ENCODE data around the gene KCNAB1.
"Not testable (repeated sequence)": the region's sequence is repeated elsewhere in the genome, so short reads cannot be mapped to it uniquely, and the experiment has no call there.

The KCNAB1 gene

GRCh38 chr3:156106721-156107373, 13.5 kb upstream of the KCNAB1 start:
- Histone ChIP-seq H3K9ac (ENCODE audit: low read depth, low read length) (no peak overlapping the region), H3K27me3 (ENCODE audit: control insufficient read depth, insufficient read depth, low read length) (no peaks in the 10 kb centered on the region), H3K36me3 (ENCODE audit: control insufficient read depth, insufficient read depth, low read length) (no peaks in the 10 kb centered on the region), H3K9me3 (ENCODE audit: control insufficient read depth, insufficient read depth, low read length) (no peaks in the 10 kb centered on the region), H3K4me1 (ENCODE audit: control insufficient read depth, insufficient read depth, low read length) (no peaks in the 10 kb centered on the region), H3K4me3 (ENCODE audit: low read depth, low read length) (no peak overlapping the region)

GRCh38 chr3:156107504-156107903, 12.9 kb upstream of the KCNAB1 start:
- no peaks in the 10 kb centered on the region for H3K27me3 ChIP-seq (ENCODE audit: control insufficient read depth, insufficient read depth, low read length)
- no peak overlapping the region for H3K9ac ChIP-seq (ENCODE audit: low read depth, low read length)
- no peak overlapping the region for H3K4me3 ChIP-seq (ENCODE audit: low read depth, low read length)
- no peaks in the 10 kb centered on the region for H3K9me3 ChIP-seq (ENCODE audit: control insufficient read depth, insufficient read depth, low read length)
- no peaks in the 10 kb centered on the region for H3K4me1 ChIP-seq (ENCODE audit: control insufficient read depth, insufficient read depth, low read length)
- H3K36me3 ChIP-seq (ENCODE audit: control insufficient read depth, insufficient read depth, low read length) = no peaks in the 10 kb centered on the region

- Histone ChIP-seq H3K4me3 (ENCODE audit: low read depth, low read length) (no peak overlapping the region), H3K9ac (ENCODE audit: low read depth, low read length) (no peak overlapping the region), H3K27me3 (ENCODE audit: control insufficient read depth, insufficient read depth, low read length) (no peaks in the 10 kb centered on the region), H3K36me3 (ENCODE audit: control insufficient read depth, insufficient read depth, low read length) (no peaks in the 10 kb centered on the region), H3K4me1 (ENCODE audit: control insufficient read depth, insufficient read depth, low read length) (no peaks in the 10 kb centered on the region), H3K9me3 (ENCODE audit: control insufficient read depth, insufficient read depth, low read length) (no peaks in the 10 kb centered on the region)
Measured at GRCh38 chr3:156108616-156109015, 11.8 kb upstream of the KCNAB1 start.

- Histone ChIP-seq H3K9me3 (ENCODE audit: control insufficient read depth, insufficient read depth, low read length) (no peaks in the 10 kb centered on the region), H3K4me3 (ENCODE audit: low read depth, low read length) (no peak overlapping the region), H3K4me1 (ENCODE audit: control insufficient read depth, insufficient read depth, low read length) (no peaks in the 10 kb centered on the region), H3K36me3 (ENCODE audit: control insufficient read depth, insufficient read depth, low read length) (no peaks in the 10 kb centered on the region), H3K27me3 (ENCODE audit: control insufficient read depth, insufficient read depth, low read length) (no peaks in the 10 kb centered on the region), H3K9ac (ENCODE audit: low read depth, low read length) (no peak overlapping the region)
Measured at GRCh38 chr3:156109989-156110388, 10.4 kb upstream of the KCNAB1 start.

- Histone ChIP-seq H3K9ac (ENCODE audit: low read depth, low read length) (no peak overlapping the region), H3K4me3 (ENCODE audit: low read depth, low read length) (no peak overlapping the region), H3K4me1 (ENCODE audit: control insufficient read depth, insufficient read depth, low read length) (no peaks in the 10 kb centered on the region), H3K36me3 (ENCODE audit: control insufficient read depth, insufficient read depth, low read length) (no peaks in the 10 kb centered on the region), H3K27me3 (ENCODE audit: control insufficient read depth, insufficient read depth, low read length) (no peaks in the 10 kb centered on the region), H3K9me3 (ENCODE audit: control insufficient read depth, insufficient read depth, low read length) (no peaks in the 10 kb centered on the region)
Measured at GRCh38 chr3:156126467-156126866, 6.1 kb downstream of the KCNAB1 start.

- no peaks in the 10 kb centered on the region for H3K4me1 ChIP-seq (ENCODE audit: control insufficient read depth, insufficient read depth, low read length)
- no peak overlapping the region for H3K4me3 ChIP-seq (ENCODE audit: low read depth, low read length)
- H3K27me3 ChIP-seq (ENCODE audit: control insufficient read depth, insufficient read depth, low read length) = no peaks in the 10 kb centered on the region
- H3K9ac ChIP-seq (ENCODE audit: low read depth, low read length) = no peak overlapping the region
- H3K36me3 ChIP-seq (ENCODE audit: control insufficient read depth, insufficient read depth, low read length) = no peaks in the 10 kb centered on the region
- no peaks in the 10 kb centered on the region for H3K9me3 ChIP-seq (ENCODE audit: control insufficient read depth, insufficient read depth, low read length)
Measured at GRCh38 chr3:156131241-156131640, 10.9 kb downstream of the KCNAB1 start.

GRCh38 chr3:156131799-156132198, 11.4 kb downstream of the KCNAB1 start:
- Histone ChIP-seq H3K4me3 (ENCODE audit: low read depth, low read length) (no peak overlapping the region), H3K36me3 (ENCODE audit: control insufficient read depth, insufficient read depth, low read length) (no peaks in the 10 kb centered on the region), H3K4me1 (ENCODE audit: control insufficient read depth, insufficient read depth, low read length) (no peaks in the 10 kb centered on the region), H3K9ac (ENCODE audit: low read depth, low read length) (no peak overlapping the region), H3K27me3 (ENCODE audit: control insufficient read depth, insufficient read depth, low read length) (no peaks in the 10 kb centered on the region), H3K9me3 (ENCODE audit: control insufficient read depth, insufficient read depth, low read length) (no peaks in the 10 kb centered on the region)

- no peaks in the 10 kb centered on the region for H3K36me3 ChIP-seq (ENCODE audit: control insufficient read depth, insufficient read depth, low read length)
- H3K27me3 ChIP-seq (ENCODE audit: control insufficient read depth, insufficient read depth, low read length) = no peaks in the 10 kb centered on the region
Measured at GRCh38 chr3:156132313-156132712, 11.9 kb downstream of the KCNAB1 start.

GRCh38 chr3:156133076-156133475, 12.7 kb downstream of the KCNAB1 start:
- no peaks in the 10 kb centered on the region for H3K27me3 ChIP-seq (ENCODE audit: control insufficient read depth, insufficient read depth, low read length)
- H3K9me3 ChIP-seq (ENCODE audit: control insufficient read depth, insufficient read depth, low read length) = no peaks in the 10 kb centered on the region
- H3K9ac ChIP-seq (ENCODE audit: low read depth, low read length) = no peak overlapping the region
- no peaks in the 10 kb centered on the region for H3K4me1 ChIP-seq (ENCODE audit: control insufficient read depth, insufficient read depth, low read length)
- H3K4me3 ChIP-seq (ENCODE audit: low read depth, low read length) = no peak overlapping the region
- H3K36me3 ChIP-seq (ENCODE audit: control insufficient read depth, insufficient read depth, low read length) = no peaks in the 10 kb centered on the region

More at GRCh38 chr3:156132313-156132712, 11.9 kb downstream of the KCNAB1 start:
- H3K9ac ChIP-seq (ENCODE audit: low read depth, low read length) = no peak overlapping the region
- no peak overlapping the region for H3K4me3 ChIP-seq (ENCODE audit: low read depth, low read length)
- H3K9me3 ChIP-seq (ENCODE audit: control insufficient read depth, insufficient read depth, low read length) = no peaks in the 10 kb centered on the region
- H3K4me1 ChIP-seq (ENCODE audit: control insufficient read depth, insufficient read depth, low read length) = no peaks in the 10 kb centered on the region

- H3K9ac ChIP-seq (ENCODE audit: low read depth, low read length) = no peak overlapping the region
Measured at GRCh38 chr3:156135921-156136638, 15.7 kb downstream of the KCNAB1 start.

GRCh38 chr3:156137397-156137796, 17.0 kb downstream of the KCNAB1 start:
- H3K9ac ChIP-seq (ENCODE audit: low read depth, low read length); H3K4me3 ChIP-seq (ENCODE audit: low read depth, low read length); H3K27me3 ChIP-seq (ENCODE audit: control insufficient read depth, insufficient read depth, low read length); H3K9me3 ChIP-seq (ENCODE audit: control insufficient read depth, insufficient read depth, low read length); H3K4me1 ChIP-seq (ENCODE audit: control insufficient read depth, insufficient read depth, low read length); H3K36me3 ChIP-seq (ENCODE audit: control insufficient read depth, insufficient read depth, low read length): not testable (repeated sequence)

More at GRCh38 chr3:156135921-156136638, 15.7 kb downstream of the KCNAB1 start:
- no peaks in the 10 kb centered on the region for H3K9me3 ChIP-seq (ENCODE audit: control insufficient read depth, insufficient read depth, low read length)
- no peaks in the 10 kb centered on the region for H3K27me3 ChIP-seq (ENCODE audit: control insufficient read depth, insufficient read depth, low read length)
- H3K4me1 ChIP-seq (ENCODE audit: control insufficient read depth, insufficient read depth, low read length) = no peaks in the 10 kb centered on the region
- H3K4me3 ChIP-seq (ENCODE audit: low read depth, low read length) = no peak overlapping the region
- no peaks in the 10 kb centered on the region for H3K36me3 ChIP-seq (ENCODE audit: control insufficient read depth, insufficient read depth, low read length)

GRCh38 chr3:156140001-156140595, 19.7 kb downstream of the KCNAB1 start:
- Histone ChIP-seq H3K36me3 (ENCODE audit: control insufficient read depth, insufficient read depth, low read length) (no peaks in the 10 kb centered on the region), H3K4me3 (ENCODE audit: low read depth, low read length) (no peak overlapping the region), H3K4me1 (ENCODE audit: control insufficient read depth, insufficient read depth, low read length) (no peaks in the 10 kb centered on the region), H3K9ac (ENCODE audit: low read depth, low read length) (no peak overlapping the region), H3K9me3 (ENCODE audit: control insufficient read depth, insufficient read depth, low read length) (no peaks in the 10 kb centered on the region), H3K27me3 (ENCODE audit: control insufficient read depth, insufficient read depth, low read length) (no peaks in the 10 kb centered on the region)
